GM18868 (cell line): Measurements from ENCODE around the gene ZSCAN2.

ENCODE experiments used
- ATAC-seq: cut with Tn5 transposase; IDR thresholded peaks from one replicate; pipeline ENCODE4 v1.9.1; 2021; ENCODE audit warnings: mild to moderate bottlenecking, moderate library complexity; ENCODE audit not compliant: unreplicated experiment

ZSCAN2 gene

GRCh38 chr15:84668221-84668982 lies 67.6 kb downstream of the ZSCAN2 start:
- ATAC-seq, result no peak

- ATAC-seq, result no peak
Measured at GRCh38 chr15:84669726-84670125, 68.9 kb downstream of the ZSCAN2 start.

- ATAC-seq, result no peak
Measured at GRCh38 chr15:84671211-84671610, 70.4 kb downstream of the ZSCAN2 start.
